A673 (cell line): ENCODE measurements around the gene RCVRN.

Experiments used
- EZH2 ChIP-seq: fragments of 200-600 bp; sonication (generic); IDR thresholded peaks from 2 replicates; pipeline ENCODE4 v1.6.1; 2017; ENCODE audit warnings: borderline replicate concordance, low read depth, mild to moderate bottlenecking, mixed read lengths, antibody characterized with exemption, low read length; ENCODE audit not compliant: poor library complexity, severe bottlenecking
- TF ChIP-seq, protein P1 (sequence below): fragments of 300-800, 200-600 bp; sonication (generic); conservative IDR thresholded peaks from 2 replicates; pipeline ENCODE4 v1.5.1; 2017; ENCODE audit warnings: low read depth, mild to moderate bottlenecking, antibody characterized with exemption, low read length, moderate library complexity, mixed read lengths

DNA sequence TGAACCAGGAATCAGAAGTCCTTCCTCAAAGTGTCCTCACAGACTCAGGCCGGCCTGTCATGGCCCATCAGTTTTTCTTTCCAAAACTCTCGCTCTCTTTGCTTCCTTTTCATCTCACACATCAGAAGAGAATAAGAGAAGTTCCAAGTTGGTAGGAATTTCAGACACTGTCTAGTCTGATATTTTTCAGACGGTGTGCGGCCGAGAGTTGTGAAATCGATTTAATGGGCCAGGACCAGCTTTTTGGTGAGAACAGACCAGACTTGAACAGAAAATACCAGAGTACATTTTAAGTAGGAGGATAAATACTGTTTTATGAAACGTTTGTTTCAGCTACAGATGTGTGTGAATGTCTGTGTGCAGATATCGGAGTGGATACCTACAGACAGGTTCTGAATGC lies 24.8 kb upstream of the RCVRN start:
- TF ChIP-seq, protein P1, sequence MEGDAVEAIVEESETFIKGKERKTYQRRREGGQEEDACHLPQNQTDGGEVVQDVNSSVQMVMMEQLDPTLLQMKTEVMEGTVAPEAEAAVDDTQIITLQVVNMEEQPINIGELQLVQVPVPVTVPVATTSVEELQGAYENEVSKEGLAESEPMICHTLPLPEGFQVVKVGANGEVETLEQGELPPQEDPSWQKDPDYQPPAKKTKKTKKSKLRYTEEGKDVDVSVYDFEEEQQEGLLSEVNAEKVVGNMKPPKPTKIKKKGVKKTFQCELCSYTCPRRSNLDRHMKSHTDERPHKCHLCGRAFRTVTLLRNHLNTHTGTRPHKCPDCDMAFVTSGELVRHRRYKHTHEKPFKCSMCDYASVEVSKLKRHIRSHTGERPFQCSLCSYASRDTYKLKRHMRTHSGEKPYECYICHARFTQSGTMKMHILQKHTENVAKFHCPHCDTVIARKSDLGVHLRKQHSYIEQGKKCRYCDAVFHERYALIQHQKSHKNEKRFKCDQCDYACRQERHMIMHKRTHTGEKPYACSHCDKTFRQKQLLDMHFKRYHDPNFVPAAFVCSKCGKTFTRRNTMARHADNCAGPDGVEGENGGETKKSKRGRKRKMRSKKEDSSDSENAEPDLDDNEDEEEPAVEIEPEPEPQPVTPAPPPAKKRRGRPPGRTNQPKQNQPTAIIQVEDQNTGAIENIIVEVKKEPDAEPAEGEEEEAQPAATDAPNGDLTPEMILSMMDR: no peak
- no peak for TF ChIP-seq EZH2
